IMR-90 (cell line): ENCODE data around the gene IGSF10. TPM values are rescaled to one million over a fixed set of nuclear protein-coding genes. Genes with fewer than 3 reads are reported as not detected.
A peak's percentile ranks its signal among the peaks of the same experiment; 100 is the strongest.

Source experiments
- ATAC-seq: fragments of 200-7000 bp; cut with Tn5 transposase; 2 replicates; pipeline ENCODE4 v1.9.1; 2020; ENCODE audit warnings: low read depth, mild to moderate bottlenecking, moderate library complexity
- BruUV-seq: library from RNA; stranded (reverse); fragments of 400-500 nt; replicated peaks from 2 replicates; lab custom pipeline; 2021; lab: Mats Ljungman, UMichigan
- CTCF ChIA-PET: fragments of 300-600 bp; formaldehyde crosslinking; extraction: SDS; loops from one replicate; lab custom pipeline; 2021; ENCODE audit warnings: antibody characterized with exemption; lab: Yijun Ruan, JAX
- POLR2A ChIA-PET: fragments of 300-600 bp; sonication (Branson Sonifier 250); formaldehyde crosslinking; loops from one replicate; lab custom pipeline; 2022; ENCODE audit warnings: antibody characterized with exemption; ENCODE audit not compliant: unreplicated experiment; lab: Charles Lee
- DNase-seq: peaks from one replicate; pipeline ENCODE4 v3.0.0; 2013
- H2AFZ ChIP-seq: replicated peaks from 2 replicates; pipeline ENCODE3; 2013; ENCODE audit warnings: low read length, mild to moderate bottlenecking; ENCODE audit not compliant: poor library complexity
- H2AK5ac ChIP-seq: 2 replicates; pipeline ENCODE4 v1.6.1; 2013; ENCODE audit warnings: low read depth, low read length, inconsistent platforms
- H2AK9ac ChIP-seq: replicated peaks from 2 replicates; pipeline ENCODE3; 2013; ENCODE audit warnings: mild to moderate bottlenecking, low read depth, low read length, moderate library complexity; ENCODE audit not compliant: poor library complexity
- H2BK120ac ChIP-seq: 2 replicates; pipeline ENCODE4 v1.6.1; 2013; ENCODE audit warnings: low read depth, low read length, inconsistent platforms
- H2BK15ac ChIP-seq: 3 replicates; pipeline ENCODE4 v1.6.1; 2013; ENCODE audit warnings: low read depth, low read length, inconsistent platforms
- H2BK20ac ChIP-seq: 2 replicates; pipeline ENCODE4 v1.6.1; 2013; ENCODE audit warnings: low read depth, mild to moderate bottlenecking, inconsistent platforms, low read length, moderate library complexity
- H2BK5ac ChIP-seq: 2 replicates; pipeline ENCODE4 v1.6.1; 2013; ENCODE audit warnings: mild to moderate bottlenecking, low read depth, low read length, inconsistent platforms; ENCODE audit not compliant: poor library complexity, severe bottlenecking
- H3K14ac ChIP-seq: replicated peaks from 2 replicates; pipeline ENCODE4 v1.6.1; 2013; ENCODE audit warnings: low read depth, low read length, inconsistent platforms
- H3K18ac ChIP-seq: 2 replicates; pipeline ENCODE4 v1.6.1; 2013; ENCODE audit warnings: low read depth, low read length, control low read depth
- H3K23ac ChIP-seq: 2 replicates; pipeline ENCODE4 v1.6.1; 2013; ENCODE audit warnings: low read depth, low read length, inconsistent platforms
- H3K27ac ChIP-seq: 2 replicates; pipeline ENCODE4 v1.5.1; 2013; ENCODE audit warnings: mild to moderate bottlenecking, control low read depth, low read length; ENCODE audit not compliant: insufficient read depth
- H3K27me3 ChIP-seq: 2 replicates; pipeline ENCODE4 v1.6.1; 2013; ENCODE audit warnings: low read length; ENCODE audit not compliant: control insufficient read depth, insufficient read depth
- H3K36me3 ChIP-seq: 2 replicates; pipeline ENCODE4 v1.6.1; 2013; ENCODE audit warnings: low read length, mixed read lengths; ENCODE audit not compliant: control insufficient read depth, insufficient read depth
- H3K4ac ChIP-seq: 2 replicates; pipeline ENCODE4 v1.6.1; 2013; ENCODE audit warnings: low read depth, low read length, inconsistent platforms
- H3K4me1 ChIP-seq: 2 replicates; pipeline ENCODE4 v1.6.1; 2013; ENCODE audit warnings: low read length, mixed read lengths; ENCODE audit not compliant: control insufficient read depth, insufficient read depth
- H3K4me2 ChIP-seq: 2 replicates; pipeline ENCODE4 v1.6.1; 2013; ENCODE audit warnings: low read depth, mild to moderate bottlenecking, control low read depth, low read length, moderate library complexity
- H3K4me3 ChIP-seq: 2 replicates; pipeline ENCODE4 v1.5.1; 2013; ENCODE audit warnings: low read depth, mild to moderate bottlenecking, control low read depth, low read length, moderate library complexity; ENCODE audit not compliant: insufficient read depth
- H3K56ac ChIP-seq: 2 replicates; pipeline ENCODE4 v1.6.1; 2013; ENCODE audit warnings: low read length, inconsistent platforms; ENCODE audit not compliant: insufficient read depth; ENCODE audit errors: extremely low read depth
- H3K79me1 ChIP-seq, 2 experiments: 2 replicates each; pipeline ENCODE4 v1.6.1; 2013; ENCODE audit warnings: low read length in 2 of 2, inconsistent platforms in 1 of 2, low read depth in 1 of 2
- H3K9ac ChIP-seq: 2 replicates; pipeline ENCODE4 v1.6.1; 2013; ENCODE audit warnings: low read depth, low read length, control low read depth
- H3K9me1 ChIP-seq: 2 replicates; pipeline ENCODE4 v1.6.1; 2013; ENCODE audit warnings: low read length, inconsistent platforms; ENCODE audit not compliant: insufficient read depth
- H3K9me3 ChIP-seq: 2 replicates; pipeline ENCODE4 v1.6.1; 2013; ENCODE audit warnings: low read length; ENCODE audit not compliant: control insufficient read depth, insufficient read depth
- H4K20me1 ChIP-seq: 2 replicates; pipeline ENCODE4 v1.6.1; 2013; ENCODE audit warnings: low read length, inconsistent platforms; ENCODE audit not compliant: insufficient read depth
- H4K5ac ChIP-seq: 2 replicates; pipeline ENCODE4 v1.6.1; 2013; ENCODE audit warnings: mild to moderate bottlenecking, low read depth, low read length, control low read depth
- H4K8ac ChIP-seq, 2 experiments: 2 replicates each; pipeline ENCODE4 v1.6.1; 2013; ENCODE audit warnings: low read depth in 2 of 2, low read length in 2 of 2, control low read depth in 1 of 2, inconsistent platforms in 1 of 2
- H4K91ac ChIP-seq: 2 replicates; pipeline ENCODE4 v1.6.1; 2013; ENCODE audit warnings: low read depth, low read length, inconsistent platforms; ENCODE audit not compliant: insufficient read depth
- BHLHE40 ChIP-seq: fragments of 150-350 bp; IDR thresholded peaks from 2 replicates; pipeline ENCODE4 v1.6.1; 2016; ENCODE audit warnings: mild to moderate bottlenecking, low read depth, low read length
- CEBPB ChIP-seq: IDR thresholded peaks from 2 replicates; pipeline ENCODE4 v1.6.1; 2012; ENCODE audit warnings: low read depth, low read length, improper control_type of control experiment
- CTCF ChIP-seq: conservative IDR thresholded peaks from 2 replicates; pipeline ENCODE4 v1.5.1; 2012; ENCODE audit warnings: mild to moderate bottlenecking, low read depth, low read length, improper control_type of control experiment
- ELK1 ChIP-seq: fragments of 150-350 bp; IDR thresholded peaks from 2 replicates; pipeline ENCODE4 v1.6.1; 2016; ENCODE audit warnings: low read depth, mild to moderate bottlenecking, low read length, moderate library complexity, borderline replicate concordance
- FOS ChIP-seq: fragments of 150-350 bp; IDR thresholded peaks from 2 replicates; pipeline ENCODE4 v1.6.1; 2016; ENCODE audit warnings: low read depth, low read length
- MAZ ChIP-seq: IDR thresholded peaks from 2 replicates; pipeline ENCODE4 v1.6.1; 2012; ENCODE audit warnings: low read depth, mild to moderate bottlenecking, low read length, improper control_type of control experiment, moderate library complexity, borderline replicate concordance
- NFE2L2 ChIP-seq: fragments of 150-350 bp; IDR thresholded peaks from 2 replicates; pipeline ENCODE4 v1.6.1; 2016; ENCODE audit warnings: low read depth, mild to moderate bottlenecking, low read length
- POLR2A ChIP-seq: IDR thresholded peaks from 2 replicates; pipeline ENCODE4 v1.6.1; 2012; ENCODE audit warnings: mild to moderate bottlenecking, low read depth, low read length
- RAD21 ChIP-seq: IDR thresholded peaks from 2 replicates; pipeline ENCODE4 v1.6.1; 2012; ENCODE audit warnings: low read length, improper control_type of control experiment
- SMC3 ChIP-seq: fragments of 150-350 bp; IDR thresholded peaks from 2 replicates; pipeline ENCODE4 v1.6.1; 2016; ENCODE audit warnings: low read depth, mild to moderate bottlenecking, antibody characterized with exemption, low read length, moderate library complexity
- USF2 ChIP-seq: fragments of 150-350 bp; IDR thresholded peaks from 2 replicates; pipeline ENCODE4 v1.6.1; 2017; ENCODE audit warnings: mild to moderate bottlenecking, antibody characterized with exemption, low read length, low read depth
- WGBS, 2 experiments: methylation state at CpG; one replicate each; pipeline versions ENCODE4 v1.1.5 to v1.1.7; 2013; ENCODE audit warnings: missing lambda C conversion rate in 2 of 2; ENCODE audit not compliant: insufficient read length in 1 of 2; ENCODE audit errors: extremely low coverage in 2 of 2; 5-methylcytosine and 5-hydroxymethylcytosine counted together
- dilution Hi-C: fragments of 300-500 bp; cut with HindIII; formaldehyde crosslinking; loops from one replicate; pipeline ENCODE4 v1.14.3; 2018; ENCODE audit warnings: low sequenced_read_pairs; ENCODE audit not compliant: unreplicated experiment
- in situ Hi-C: fragments of 300-500 bp; cut with MboI; formaldehyde crosslinking; loops from 3 replicates; pipeline ENCODE4 v1.14.3; 2019; ENCODE audit warnings: low sequenced_read_pairs, inconsistent platforms, mixed read lengths
- intact Hi-C: fragments of 100-400 bp; cut with micrococcal nuclease; formaldehyde crosslinking; loops from 2 replicates; pipeline ENCODE4 v1.10.0; 2022
- polyA plus RNA-seq, 3 experiments: library from polyadenylated mRNA; depleted of rRNA; stranded (reverse); fragments of >200 nt; gene quantifications; 2 replicates each; pipeline ENCODE4 v1.2.3, GENCODE V29; 2012; ENCODE audit warnings: low replicate concordance in 1 of 3
- total RNA-seq: library from RNA; depleted of rRNA; stranded (reverse); fragments of >200 nt; gene quantifications from 2 replicates; pipeline ENCODE4 v1.2.3, GENCODE V29; 2012

The IGSF10 gene
- total and polyA plus RNA-seq, 2 of the 4 experiments (the other 2 are of a cell fraction): under 0.01 to 0.07 TPM

GRCh38 chr3:151439652-151440125 lies 21.2 kb downstream of the IGSF10 start:
- Histone ChIP-seq H4K20me1 (no peaks in the 10 kb centered on the region), H4K91ac (no peak overlapping the region), H3K9me3 (no peaks in the 10 kb centered on the region), H4K8ac (no peak overlapping the region), H4K5ac (no peak overlapping the region), H3K14ac (no peak overlapping the region), H3K4me1 (no peaks in the 10 kb centered on the region; the same call in 1 of the 2 replicates), H2BK5ac (no peak overlapping the region), H2AK5ac (no peak overlapping the region), H2BK15ac (no peak overlapping the region), H3K4me2 (no peak overlapping the region), H3K9ac (no peak overlapping the region), H3K56ac (no peak overlapping the region), H3K27me3 (no peaks in the 10 kb centered on the region), H2BK120ac (no peak overlapping the region), H2AFZ (no peak overlapping the region), H3K4me3 (no peak overlapping the region), H2BK20ac (no peak overlapping the region), H3K23ac (no peak overlapping the region), H3K4ac (no peak overlapping the region), H3K18ac (no peak overlapping the region), H2AK9ac (no peak overlapping the region), H3K79me1 (no peaks in the 10 kb centered on the region), H3K27ac (no peak overlapping the region), H3K9me1 (0 out of 2 replicates have a peak, but pooled peaks cover 3% of the 10 kb centered on the region), H3K36me3 (no peaks in the 10 kb centered on the region)
- ChIA-PET POLR2A (no interaction called here), CTCF (interaction anchor here (0.6 to 1.7 kb wide), 10 partner anchors 10 to 477 kb away, joined by 3 to 8 read pairs (median 4); no protein-coding TSS in a partner anchor)
- BruUV-seq: no TSS peak
- DNase-seq (peak; percentile 78), ATAC-seq (peak; percentile 97)
- intact Hi-C loops (loop anchor here (1.0 to 10.0 kb wide), 6 partner anchors 149 to 479 kb away; no protein-coding TSS in a partner anchor), dilution Hi-C loops (no loop called here), in situ Hi-C loops (loop anchor here (5.0 to 10.0 kb wide), 4 partner anchors 142 to 473 kb away; no protein-coding TSS in a partner anchor)
- WGBS, 2 experiments: no CpG with 5 or more reads among the region's 3 CpGs
- no peak for TF ChIP-seq CEBPB
- TF ChIP-seq FOS: no peak
- TF ChIP-seq POLR2A: no peak
- no peak for TF ChIP-seq USF2
- TF ChIP-seq CTCF: peak; percentile 77
- no peak for TF ChIP-seq BHLHE40
- TF ChIP-seq ELK1: no peak
- TF ChIP-seq RAD21: peak; percentile 74
- no peak for TF ChIP-seq MAZ
- peak; percentile 84 for TF ChIP-seq SMC3
- no peak for TF ChIP-seq NFE2L2
